GM12873 (cell line): ENCODE results near the gene PREB.

ENCODE experiments used
- CTCF ChIP-seq: IDR thresholded peaks from 2 replicates; pipeline ENCODE4 v1.5.1; 2012; ENCODE audit warnings: low read depth, mild to moderate bottlenecking, moderate library complexity, low read length, control low read depth; ENCODE audit not compliant: insufficient read depth; ENCODE audit errors: missing control alignments

PREB gene

DNA sequence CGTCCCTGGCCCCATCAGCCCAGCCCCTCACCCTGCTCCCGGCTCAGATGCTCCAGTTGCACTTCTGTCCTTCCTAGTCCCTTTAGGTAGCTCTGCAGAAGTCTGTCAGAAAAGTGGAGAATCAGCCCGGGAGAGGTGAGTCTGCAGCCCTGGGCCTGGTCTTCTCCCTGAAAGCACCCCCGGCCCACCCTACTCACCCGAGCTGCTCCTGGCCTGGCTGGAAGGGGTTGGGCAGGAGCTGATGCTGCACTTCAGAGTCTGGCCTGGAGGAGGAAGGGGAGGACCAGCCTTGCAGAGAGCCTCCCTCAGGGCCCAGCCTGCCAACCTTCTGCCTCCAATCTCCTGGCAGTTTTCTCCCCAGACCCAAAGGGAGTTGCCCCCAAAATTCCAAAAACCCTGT is 32.1 kb downstream of the PREB start:
- TF ChIP-seq CTCF = no peak

DNA sequence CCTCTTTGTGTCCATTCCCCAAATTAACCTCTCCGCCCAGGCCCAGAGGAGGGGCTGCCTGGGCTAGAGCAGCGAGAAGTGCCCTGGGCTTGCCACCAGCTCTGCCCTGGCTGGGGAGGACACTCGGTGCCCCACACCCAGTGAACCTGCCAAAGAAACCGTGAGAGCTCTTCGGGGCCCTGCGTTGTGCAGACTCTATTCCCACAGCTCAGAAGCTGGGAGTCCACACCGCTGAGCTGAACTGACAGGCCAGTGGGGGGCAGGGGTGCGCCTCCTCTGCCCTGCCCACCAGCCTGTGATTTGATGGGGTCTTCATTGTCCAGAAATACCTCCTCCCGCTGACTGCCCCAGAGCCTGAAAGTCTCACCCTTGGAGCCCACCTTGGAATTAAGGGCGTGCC is 34.4 kb downstream of the PREB start:
- TF ChIP-seq CTCF = no peak

DNA sequence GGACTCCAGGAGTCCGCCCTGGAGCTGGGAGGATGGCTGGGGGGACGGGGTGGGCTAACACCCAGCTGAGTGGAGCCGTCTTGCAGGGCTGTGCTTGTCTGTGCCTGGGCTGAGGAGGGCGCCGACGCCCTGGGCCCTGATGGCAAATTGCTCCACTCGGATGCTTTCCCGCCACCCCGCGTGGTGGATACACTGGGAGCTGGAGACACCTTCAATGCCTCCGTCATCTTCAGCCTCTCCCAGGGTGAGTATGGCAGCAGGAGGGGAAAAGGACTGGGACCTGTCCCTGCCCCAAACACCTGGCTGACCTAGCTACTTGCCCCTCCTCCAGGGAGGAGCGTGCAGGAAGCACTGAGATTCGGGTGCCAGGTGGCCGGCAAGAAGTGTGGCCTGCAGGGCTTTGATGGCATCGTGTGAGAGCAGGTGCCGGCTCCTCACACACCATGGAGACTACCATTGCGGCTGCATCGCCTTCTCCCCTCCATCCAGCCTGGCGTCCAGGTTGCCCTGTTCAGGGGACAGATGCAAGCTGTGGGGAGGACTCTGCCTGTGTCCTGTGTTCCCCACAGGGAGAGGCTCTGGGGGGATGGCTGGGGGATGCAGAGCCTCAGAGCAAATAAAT is 35.0 kb downstream of the PREB start:
- no peak for TF ChIP-seq CTCF

DNA sequence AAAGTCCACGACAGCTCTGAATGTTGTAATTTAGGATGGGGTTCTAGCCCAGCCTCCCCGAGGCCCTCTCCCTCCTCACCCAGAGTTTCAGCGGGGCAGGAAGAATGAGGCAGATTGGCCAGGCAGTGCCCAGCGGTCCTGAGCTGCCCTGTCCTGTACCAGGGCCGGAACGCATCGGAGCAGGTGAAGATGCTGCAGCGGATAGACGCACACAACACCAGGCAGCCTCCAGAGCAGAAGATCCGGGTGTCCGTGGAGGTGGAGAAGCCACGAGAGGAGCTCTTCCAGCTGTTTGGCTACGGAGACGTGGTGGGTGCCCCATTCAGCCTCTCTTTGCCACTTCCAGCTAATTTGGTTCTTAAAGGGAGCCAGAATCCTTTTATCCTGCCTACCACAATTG is 37.1 kb downstream of the PREB start:
- TF ChIP-seq CTCF = no peak

GRCh38 chr2:27096748-27097297 is 37.6 kb downstream of the PREB start:
- TF ChIP-seq CTCF = no peak

DNA sequence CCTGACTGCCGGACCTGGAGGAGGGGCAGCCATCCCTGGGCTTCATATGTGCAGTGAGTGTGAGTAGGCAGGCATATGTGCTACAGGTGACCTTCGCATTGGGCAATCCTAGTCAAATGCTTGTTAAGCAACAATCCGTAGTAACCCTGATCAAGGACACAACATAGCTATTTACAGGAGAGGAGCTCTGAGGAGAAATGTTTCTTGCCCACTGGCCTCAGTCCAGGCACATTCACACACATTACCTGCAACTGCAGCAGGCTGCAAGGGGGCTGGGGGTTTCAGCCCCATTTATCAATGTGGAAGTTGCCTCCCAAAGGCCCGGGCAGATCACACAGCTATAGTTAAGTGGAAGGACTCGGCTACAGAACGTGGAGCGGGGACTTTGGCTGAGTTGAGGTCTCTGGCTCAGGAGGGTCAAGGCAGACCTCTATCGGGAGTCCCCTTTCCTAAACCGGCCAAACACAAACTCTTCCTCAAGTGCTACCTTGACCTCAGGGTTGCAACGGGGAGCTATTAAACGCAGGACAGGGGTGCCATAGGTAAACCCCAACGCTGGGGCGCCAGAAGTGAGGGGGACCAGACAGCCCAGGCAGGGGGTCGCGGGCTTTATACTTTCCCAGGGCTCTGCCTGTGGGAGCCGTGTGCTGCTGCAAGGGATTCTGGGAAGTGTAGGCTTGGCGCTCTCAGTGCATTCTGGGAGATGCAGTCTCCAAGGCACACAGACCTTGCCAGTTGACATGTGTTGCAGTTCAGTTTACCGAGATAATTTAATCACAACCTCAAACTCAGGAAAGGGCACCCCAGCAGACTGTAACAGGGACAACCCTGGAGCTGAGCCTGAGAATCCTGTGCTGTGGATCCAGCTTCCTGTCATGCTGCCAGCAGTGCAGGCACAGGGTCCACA is 38.4 kb downstream of the PREB start:
- TF ChIP-seq CTCF = no peak

GRCh38 chr2:27095427-27095744 is 39.0 kb downstream of the PREB start:
- TF ChIP-seq CTCF = no peak
